ENCODE results near the gene CKS2.
"Not testable (repeated sequence)": the region's sequence is repeated elsewhere in the genome, so short reads cannot be mapped to it uniquely, and the experiment has no call there.

CKS2 gene

GRCh38 chr9:89293014-89293413, 18.0 kb upstream of the CKS2 start:
- no peak for DNase-seq (ENCODE audit: low read depth in 1 of 2, low spot score in 1 of 2)
- in situ Hi-C loops (cut with HindIII; ENCODE audit: low pct_unique_long_range_greater_than_20kb, low sequenced_read_pairs), result no loop called here
- TF ChIP-seq JUND (IDR thresholded peaks at IDR 0.05; ENCODE audit: low read depth), result no peak

GRCh38 chr9:89295400-89295799, 15.6 kb upstream of the CKS2 start:
- TF ChIP-seq JUND (IDR thresholded peaks at IDR 0.05; ENCODE audit: low read depth), result no peak
- no peak for DNase-seq (ENCODE audit: low read depth in 1 of 2, low spot score in 1 of 2)
- in situ Hi-C loops (cut with HindIII; ENCODE audit: low pct_unique_long_range_greater_than_20kb, low sequenced_read_pairs), result no loop called here

- DNase-seq (ENCODE audit: low read depth in 1 of 2, low spot score in 1 of 2); in situ Hi-C loops (cut with HindIII; ENCODE audit: low pct_unique_long_range_greater_than_20kb, low sequenced_read_pairs): not testable (repeated sequence)
These were observed 9.0 kb upstream of the CKS2 start for GRCh38 chr9:89301996-89302395.

GRCh38 chr9:89304020-89304833, 6.8 kb upstream of the CKS2 start:
- no peak for DNase-seq (ENCODE audit: low read depth in 1 of 2, low spot score in 1 of 2)
- in situ Hi-C loops (cut with HindIII; ENCODE audit: low pct_unique_long_range_greater_than_20kb, low sequenced_read_pairs), result no loop called here
- no peak for TF ChIP-seq JUND (IDR thresholded peaks at IDR 0.05; ENCODE audit: low read depth)

GRCh38 chr9:89304834-89305188, 6.2 kb upstream of the CKS2 start:
- no peak for TF ChIP-seq JUND (IDR thresholded peaks at IDR 0.05; ENCODE audit: low read depth)
- in situ Hi-C loops (cut with HindIII; ENCODE audit: low pct_unique_long_range_greater_than_20kb, low sequenced_read_pairs), result no loop called here
- no peak for DNase-seq (ENCODE audit: low read depth in 1 of 2, low spot score in 1 of 2)

- in situ Hi-C loops (cut with HindIII; ENCODE audit: low pct_unique_long_range_greater_than_20kb, low sequenced_read_pairs), result no loop called here
- no peak for DNase-seq (ENCODE audit: low read depth in 1 of 2, low spot score in 1 of 2)
- no peak for TF ChIP-seq JUND (IDR thresholded peaks at IDR 0.05; ENCODE audit: low read depth)
These were observed 5.1 kb upstream of the CKS2 start for GRCh38 chr9:89305868-89306267.

GRCh38 chr9:89309166-89309565, 1.8 kb upstream of the CKS2 start:
- peak in 1 of 2 experiments; percentile 9 for DNase-seq (ENCODE audit: low read depth in 1 of 2, low spot score in 1 of 2)
- in situ Hi-C loops (cut with HindIII; ENCODE audit: low pct_unique_long_range_greater_than_20kb, low sequenced_read_pairs), result no loop called here
- TF ChIP-seq JUND (IDR thresholded peaks at IDR 0.05; ENCODE audit: low read depth), result no peak

GRCh38 chr9:89309608-89310474, 1.2 kb upstream of the CKS2 start:
- no peak for DNase-seq (ENCODE audit: low read depth in 1 of 2, low spot score in 1 of 2)
- in situ Hi-C loops (cut with HindIII; ENCODE audit: low pct_unique_long_range_greater_than_20kb, low sequenced_read_pairs), result no loop called here
- TF ChIP-seq JUND (IDR thresholded peaks at IDR 0.05; ENCODE audit: low read depth), result no peak

- peak in 1 of 2 experiments; percentile 10 for DNase-seq (ENCODE audit: low read depth in 1 of 2, low spot score in 1 of 2)
- TF ChIP-seq JUND (IDR thresholded peaks at IDR 0.05; ENCODE audit: low read depth), result no peak
- in situ Hi-C loops (cut with HindIII; ENCODE audit: low pct_unique_long_range_greater_than_20kb, low sequenced_read_pairs), result no loop called here
These were observed 589 bp downstream of the CKS2 start for GRCh38 chr9:89311346-89312221.

GRCh38 chr9:89312222-89312571, 1.2 kb downstream of the CKS2 start:
- in situ Hi-C loops (cut with HindIII; ENCODE audit: low pct_unique_long_range_greater_than_20kb, low sequenced_read_pairs), result no loop called here
- TF ChIP-seq JUND (IDR thresholded peaks at IDR 0.05; ENCODE audit: low read depth), result no peak
- DNase-seq (ENCODE audit: low read depth in 1 of 2, low spot score in 1 of 2), result peak; percentile 32 to 56

- in situ Hi-C loops (cut with HindIII; ENCODE audit: low pct_unique_long_range_greater_than_20kb, low sequenced_read_pairs), result no loop called here
- TF ChIP-seq JUND (IDR thresholded peaks at IDR 0.05; ENCODE audit: low read depth), result no peak
- no peak for DNase-seq (ENCODE audit: low read depth in 1 of 2, low spot score in 1 of 2)
These were observed 2.8 kb downstream of the CKS2 start for GRCh38 chr9:89313842-89314241.

- no peak for TF ChIP-seq JUND (IDR thresholded peaks at IDR 0.05; ENCODE audit: low read depth)
- in situ Hi-C loops (cut with HindIII; ENCODE audit: low pct_unique_long_range_greater_than_20kb, low sequenced_read_pairs), result no loop called here
These were observed 4.0 kb downstream of the CKS2 start for GRCh38 chr9:89314955-89315354.

More at GRCh38 chr9:89314955-89315354, 4.0 kb downstream of the CKS2 start:
- DNase-seq (ENCODE audit: low read depth in 1 of 2, low spot score in 1 of 2), result no peak

Data from T47D (cell line).